Endothelial cell of umbilical vein (primary cell): Measurements from ENCODE around the gene ZHX3. TPM values are rescaled to one million over a fixed set of nuclear protein-coding genes. Genes with fewer than 3 reads are reported as not detected.

Source experiments
- BruUV-seq: library from RNA; stranded (reverse); fragments of 400-500 nt; replicated peaks from 2 replicates; lab custom pipeline; 2021; lab: Mats Ljungman, UMichigan
- CTCF ChIA-PET: fragments of 300-600, 350-600 bp; sonication (Branson Sonifier 250); formaldehyde crosslinking; loops from one replicate; lab custom pipeline; 2021; ENCODE audit warnings: antibody characterized with exemption, inconsistent platforms; lab: Charles Lee
- POLR2A ChIA-PET: fragments of 300-600, 350-600 bp; sonication (Branson Sonifier 250); formaldehyde crosslinking; loops from one replicate; lab custom pipeline; 2021; ENCODE audit warnings: antibody characterized with exemption, inconsistent platforms; lab: Charles Lee
- DNase-seq: peaks from one replicate; pipeline ENCODE4 v3.0.0-alpha.2; 2011; ENCODE audit warnings: low read depth, low spot score
- FAIRE-seq: peaks from 2 replicates; lab custom pipeline; 2011; peaks lifted over from hg19 to GRCh38; lab: Jason Lieb, UNC
- H2AFZ ChIP-seq: 2 replicates; pipeline ENCODE4 v1.6.0; 2012; ENCODE audit warnings: low read depth, low read length, control low read depth, inconsistent platforms
- H3K27ac ChIP-seq: 2 replicates; pipeline ENCODE4 v1.5.1; 2011; ENCODE audit warnings: low read depth, mild to moderate bottlenecking, control low read depth, low read length, moderate library complexity; ENCODE audit not compliant: insufficient read depth
- H3K27me3 ChIP-seq, 2 experiments: 2 replicates each; pipeline versions ENCODE4 v1.6.0 to v1.6.1; 2011; ENCODE audit warnings: low read length in 2 of 2, mixed read lengths in 1 of 2; ENCODE audit not compliant: control insufficient read depth in 2 of 2, insufficient read depth in 2 of 2
- H3K36me3 ChIP-seq, 2 experiments: 2 replicates in 1 of 2; 3 replicates in 1 of 2; pipeline ENCODE4 v1.5.1; 2011; ENCODE audit warnings: low read length in 2 of 2, mild to moderate bottlenecking in 1 of 2, moderate library complexity in 1 of 2; ENCODE audit not compliant: control insufficient read depth in 2 of 2, insufficient read depth in 2 of 2; ENCODE audit errors: extremely low read depth in 1 of 2
- H3K4me1 ChIP-seq: 3 replicates; pipeline ENCODE4 v1.5.1; 2011; ENCODE audit warnings: mild to moderate bottlenecking, low read length; ENCODE audit not compliant: control insufficient read depth, insufficient read depth; ENCODE audit errors: extremely low read depth
- H3K4me2 ChIP-seq: 2 replicates; pipeline ENCODE4 v1.6.1; 2011; ENCODE audit warnings: low read length, control low read depth, mixed read lengths; ENCODE audit not compliant: insufficient read depth
- H3K4me3 ChIP-seq, 3 experiments: fragments of 200-600 bp in 1 of 3; sonication (generic), shearing (Covaris generic) in 1 of 3; replicated peaks in 1 of 3; 2 replicates each; pipeline ENCODE4 v1.5.1; 2011 to 2016; ENCODE audit warnings: control low read depth in 3 of 3, low read length in 3 of 3, mild to moderate bottlenecking in 2 of 3, inconsistent platforms in 1 of 3, low read depth in 1 of 3, moderate library complexity in 1 of 3; ENCODE audit not compliant: insufficient read depth in 1 of 3
- H3K79me2 ChIP-seq: 2 replicates; pipeline ENCODE4 v1.6.0; 2012; ENCODE audit warnings: low read length, inconsistent platforms; ENCODE audit not compliant: control insufficient read depth, insufficient read depth
- H3K9ac ChIP-seq: replicated peaks from 2 replicates; pipeline ENCODE3; 2011; ENCODE audit warnings: low read length, control low read depth; ENCODE audit not compliant: insufficient read depth; ENCODE audit errors: extremely low read depth
- H3K9me1 ChIP-seq: replicated peaks from 3 replicates; pipeline ENCODE4 v1.6.0; 2011; ENCODE audit warnings: mild to moderate bottlenecking, low read length; ENCODE audit not compliant: control insufficient read depth, insufficient read depth; ENCODE audit errors: extremely low read depth
- H3K9me3 ChIP-seq: replicated peaks from 2 replicates; pipeline ENCODE4 v1.5.1; 2012; ENCODE audit warnings: low read length, inconsistent platforms; ENCODE audit not compliant: control insufficient read depth, insufficient read depth
- H4K20me1 ChIP-seq: replicated peaks from 2 replicates; pipeline ENCODE3; 2011; ENCODE audit warnings: mild to moderate bottlenecking, low read length; ENCODE audit not compliant: control insufficient read depth, insufficient read depth; ENCODE audit errors: extremely low read depth
- CTCF ChIP-seq, 2 donors: IDR thresholded peaks; 1 replicate in 1 of 2; 2 replicates in 1 of 2; pipeline ENCODE4 v1.5.1; 2011; ENCODE audit warnings: low read length in 2 of 2, mild to moderate bottlenecking in 2 of 2, moderate library complexity in 2 of 2, control low read depth in 1 of 2, inconsistent platforms in 1 of 2, low read depth in 1 of 2; ENCODE audit not compliant: insufficient read depth in 1 of 2; ENCODE audit errors: extremely low read depth in 1 of 2
- EZH2 ChIP-seq: IDR thresholded peaks from 2 replicates; pipeline ENCODE4 v1.6.1; 2012; ENCODE audit warnings: borderline replicate concordance, low read depth, mild to moderate bottlenecking, moderate library complexity, low read length, inconsistent platforms; ENCODE audit not compliant: severe bottlenecking
- FOS ChIP-seq: IDR thresholded peaks from 2 replicates; pipeline ENCODE4 v1.6.1; 2011; ENCODE audit warnings: mild to moderate bottlenecking, low read length, moderate library complexity, borderline replicate concordance; ENCODE audit not compliant: insufficient read depth
- GATA2 ChIP-seq: IDR thresholded peaks from 2 replicates; pipeline ENCODE4 v1.7.0; 2011; ENCODE audit warnings: low read depth, mild to moderate bottlenecking, moderate library complexity, mixed read lengths, low read length; ENCODE audit not compliant: insufficient read length, insufficient read depth
- JUN ChIP-seq: IDR thresholded peaks from 2 replicates; pipeline ENCODE4 v1.6.1; 2011; ENCODE audit warnings: borderline replicate concordance, low read depth; ENCODE audit not compliant: insufficient read length, insufficient read depth
- MAX ChIP-seq: IDR thresholded peaks from 2 replicates; pipeline ENCODE4 v1.6.1; 2011; ENCODE audit not compliant: insufficient read depth, insufficient read length
- MYC ChIP-seq: IDR thresholded peaks from one replicate; pipeline ENCODE4 v1.6.1; 2011; ENCODE audit warnings: mild to moderate bottlenecking, low read depth, low read length
- POLR2A ChIP-seq: IDR thresholded peaks from 2 replicates; pipeline ENCODE4 v1.6.1; 2012; ENCODE audit warnings: low read depth, mild to moderate bottlenecking, control low read depth, low read length
- POLR2AphosphoS5 ChIP-seq: IDR thresholded peaks from 2 replicates; pipeline ENCODE4 v1.6.1; 2012; ENCODE audit warnings: low read depth, mild to moderate bottlenecking, control low read depth, low read length, moderate library complexity; ENCODE audit not compliant: insufficient read depth
- dilution Hi-C: fragments of 300-500 bp; cut with MboI; formaldehyde crosslinking; loops from one replicate; pipeline ENCODE4 v1.15.0; 2019; ENCODE audit warnings: low sequenced_read_pairs; ENCODE audit not compliant: extremely low pct_ligation_motif_present
- intact Hi-C: fragments of 100-400 bp; cut with micrococcal nuclease; formaldehyde crosslinking; loops from one replicate; pipeline ENCODE4 v1.10.0; 2022
- polyA plus RNA-seq, 4 experiments: library from polyadenylated mRNA; depleted of rRNA in 3 of 4; stranded (reverse) in 3 of 4; unstranded in 1 of 4; fragments of >200 nt; gene quantifications; 2 replicates each; pipeline versions ENCODE4 v1.2.1 to v1.2.3, GENCODE V29; 2011 to 2012; ENCODE audit warnings: missing spikeins in 1 of 4
- total RNA-seq: library from RNA; stranded (reverse); gene quantifications from 2 replicates; pipeline ENCODE4 v1.2.3, GENCODE V29; 2021

The ZHX3 gene
- total and polyA plus RNA-seq, 2 donors (not counting 3 experiments of a cell fraction or from before 2014, with no cell fraction given) = 7.4 to 17.8 TPM

- H3K36me3 ChIP-seq = no peaks in the 10 kb centered on the region
- H3K4me2 ChIP-seq = no peak overlapping the region
- dilution Hi-C loops = no loop called here
- TF ChIP-seq CTCF (IDR thresholded peaks at IDR 0.05; ENCODE audit: extremely low read depth in 1 of 2, insufficient read depth in 1 of 2, low read depth in 1 of 2, low read length in 2 of 2) = no peak
- H3K9ac ChIP-seq = no peak overlapping the region
- H3K9me3 ChIP-seq = no peaks in the 10 kb centered on the region
- ChIA-PET CTCF (interaction anchor here (0.7 to 2.0 kb wide), 3 partner anchors 11 to 66 kb away, joined by 3 to 7 read pairs (median 3); no protein-coding TSS in a partner anchor), POLR2A (no interaction called here)
- no peaks in the 10 kb centered on the region for H3K79me2 ChIP-seq
- no peaks in the 10 kb centered on the region for H3K27me3 ChIP-seq
- no peaks in the 10 kb centered on the region for H3K9me1 ChIP-seq
- H3K4me1 ChIP-seq = peaks cover 7% of the 10 kb centered on the region
- DNase-seq (no peak), FAIRE-seq (no peak)
- intact Hi-C loops = no loop called here
- H4K20me1 ChIP-seq = no peaks in the 10 kb centered on the region
- H3K4me3 ChIP-seq = no peak overlapping the region
- no peak overlapping the region for H3K27ac ChIP-seq
- no TSS peak for BruUV-seq
- H2AFZ ChIP-seq = no peak overlapping the region
These were observed 44.1 kb downstream of the ZHX3 start for GRCh38 chr20:41273445-41273844.

GRCh38 chr20:41272339-41272738 lies 45.2 kb downstream of the ZHX3 start:
- Histone ChIP-seq H3K4me3 (no peak overlapping the region), H3K9me1 (no peaks in the 10 kb centered on the region), H3K27ac (no peak overlapping the region), H3K9ac (no peak overlapping the region), H3K4me2 (no peak overlapping the region), H3K36me3 (no peaks in the 10 kb centered on the region), H4K20me1 (no peaks in the 10 kb centered on the region), H3K79me2 (no peaks in the 10 kb centered on the region), H3K27me3 (no peaks in the 10 kb centered on the region), H3K4me1 (peaks cover 7% of the 10 kb centered on the region), H2AFZ (no peak overlapping the region), H3K9me3 (no peaks in the 10 kb centered on the region)
- dilution Hi-C loops (no loop called here), intact Hi-C loops (no loop called here)
- TF ChIP-seq JUN (no peak), POLR2AphosphoS5 (no peak), POLR2A (no peak), MYC (no peak), CTCF (IDR thresholded peaks at IDR 0.05; ENCODE audit: extremely low read depth in 1 of 2, insufficient read depth in 1 of 2, low read depth in 1 of 2, low read length in 2 of 2) (no peak), EZH2 (no peak), FOS (no peak), GATA2 (no peak), MAX (no peak)
- no TSS peak for BruUV-seq
- FAIRE-seq (no peak), DNase-seq (no peak)
- CTCF ChIA-PET = interaction anchor here (1.2 to 1.5 kb wide), 4 partner anchors 10 to 67 kb away, joined by 3 to 5 read pairs (median 4); partner anchors contain the start of gene ZHX3
- POLR2A ChIA-PET = no interaction called here
